Hepatocyte (in vitro differentiated cells): Measurements from ENCODE around the gene CCL2. TPM values are rescaled to one million over a fixed set of nuclear protein-coding genes. Genes with fewer than 3 reads are reported as not detected.

Experiments
- DNase-seq: peaks from one replicate; pipeline ENCODE4 v3.0.0-alpha.2; 2016; ENCODE audit warnings: low spot score
- H2AFZ ChIP-seq: fragments of 200-600 bp; sonication (generic); 2 replicates; pipeline ENCODE4 v1.6.0; 2016; ENCODE audit warnings: antibody characterized with exemption, mild to moderate bottlenecking
- H3K27ac ChIP-seq: fragments of 200-600 bp; sonication (generic); 2 replicates; pipeline ENCODE4 v1.5.1; 2016; ENCODE audit warnings: mild to moderate bottlenecking
- H3K27me3 ChIP-seq: fragments of 200-600 bp; sonication (generic); 2 replicates; pipeline ENCODE4 v1.6.1; 2016
- H3K36me3 ChIP-seq: fragments of 200-600 bp; sonication (generic); replicated peaks from 2 replicates; pipeline ENCODE4 v1.5.1; 2016; ENCODE audit warnings: low read depth; ENCODE audit not compliant: insufficient read depth
- H3K4me1 ChIP-seq: fragments of 200-600 bp; sonication (generic); 2 replicates; pipeline ENCODE4 v1.5.1; 2016; ENCODE audit warnings: mild to moderate bottlenecking, moderate library complexity; ENCODE audit not compliant: insufficient read depth
- H3K4me2 ChIP-seq: fragments of 200-600 bp; sonication (generic); 2 replicates; pipeline ENCODE4 v1.6.0; 2016
- H3K4me3 ChIP-seq: fragments of 200-600 bp; sonication (generic); 2 replicates; pipeline ENCODE4 v1.5.1; 2016; ENCODE audit warnings: mild to moderate bottlenecking
- H3K79me2 ChIP-seq: fragments of 200-600 bp; sonication (generic); 2 replicates; pipeline ENCODE4 v1.6.0; 2017; ENCODE audit warnings: mild to moderate bottlenecking
- H3K9me2 ChIP-seq: fragments of 200-600 bp; sonication (generic); replicated peaks from 2 replicates; pipeline ENCODE4 v1.6.0; 2017; ENCODE audit warnings: mild to moderate bottlenecking; ENCODE audit not compliant: insufficient read depth
- H3K9me3 ChIP-seq: fragments of 200-600 bp; sonication (generic); 2 replicates; pipeline ENCODE4 v1.5.1; 2016; ENCODE audit warnings: low read depth, mild to moderate bottlenecking
- H4K20me1 ChIP-seq: fragments of 200-600 bp; sonication (generic); 2 replicates; pipeline ENCODE4 v1.6.0; 2016; ENCODE audit warnings: mild to moderate bottlenecking; ENCODE audit not compliant: insufficient read depth, poor library complexity, severe bottlenecking
- EZH2 ChIP-seq: fragments of 200-600 bp; sonication (generic); IDR thresholded peaks from 2 replicates; pipeline ENCODE4 v1.6.1; 2016; ENCODE audit warnings: antibody characterized with exemption, mild to moderate bottlenecking, borderline replicate concordance
- EZH2phosphoT487 ChIP-seq: fragments of 200-600 bp; sonication (generic); IDR thresholded peaks from one replicate; pipeline ENCODE4 v1.6.1; 2018; ENCODE audit warnings: antibody characterized with exemption, mild to moderate bottlenecking, low read depth, moderate library complexity; ENCODE audit not compliant: unreplicated experiment, severe bottlenecking
- WGBS: methylation state at CpG from one replicate; pipeline ENCODE4 v1.1.6; 2016; ENCODE audit warnings: low lambda C conversion rate; ENCODE audit errors: missing lambda C conversion rate; 5-methylcytosine and 5-hydroxymethylcytosine counted together
- polyA plus RNA-seq: library from polyadenylated mRNA; unstranded; fragments of >200 nt; fragmentation: Nextera tagmentation; extraction: Ambion mirVana; gene quantifications from 2 replicates; pipeline ENCODE4 v1.2.1, GENCODE V29; 2016
- total RNA-seq: library from RNA; depleted of rRNA; stranded (reverse); fragments of >200 nt; gene quantifications from 2 replicates; pipeline ENCODE4 v1.2.3, GENCODE V29; 2014
- TF ChIP-seq, protein P1 (sequence below): fragments of 200-600 bp; sonication (generic); IDR thresholded peaks from 2 replicates; pipeline ENCODE4 v1.5.1; 2016; ENCODE audit warnings: antibody characterized with exemption, mild to moderate bottlenecking; ENCODE audit not compliant: poor library complexity

CCL2 gene
- total and polyA plus RNA-seq, 2 experiments from 2014 or later, result 27.4 to 54.0 TPM

DNA sequence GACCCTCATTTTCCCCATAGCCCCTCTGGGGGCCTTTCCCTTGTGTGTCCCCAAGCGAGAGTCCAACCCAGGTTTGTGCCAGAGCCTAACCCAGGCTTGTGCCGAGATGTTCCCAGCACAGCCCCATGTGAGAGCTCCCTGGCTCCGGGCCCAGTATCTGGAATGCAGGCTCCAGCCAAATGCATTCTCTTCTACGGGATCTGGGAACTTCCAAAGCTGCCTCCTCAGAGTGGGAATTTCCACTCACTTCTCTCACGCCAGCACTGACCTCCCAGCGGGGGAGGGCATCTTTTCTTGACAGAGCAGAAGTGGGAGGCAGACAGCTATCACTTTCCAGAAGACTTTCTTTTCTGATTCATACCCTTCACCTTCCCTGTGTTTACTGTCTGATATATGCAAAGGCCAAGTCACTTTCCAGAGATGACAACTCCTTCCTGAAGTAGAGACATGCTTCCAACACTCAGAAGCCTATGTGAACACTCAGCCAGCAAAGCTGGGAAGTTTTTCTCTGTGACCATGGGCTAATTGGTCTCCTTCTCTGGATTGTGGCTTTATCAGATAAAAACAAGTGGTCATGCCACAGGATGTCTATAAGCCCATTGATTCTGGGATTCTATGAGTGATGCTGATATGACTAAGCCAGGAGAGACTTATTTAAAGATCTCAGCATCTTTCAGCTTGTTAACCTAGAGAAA lies 2.5 kb upstream of the CCL2 start:
- no peaks in the 10 kb centered on the region for H3K9me2 ChIP-seq
- H3K4me2 ChIP-seq, result peak overlapping the region; percentile 46
- H3K9me3 ChIP-seq, result no peaks in the 10 kb centered on the region
- DNase-seq, result peak; percentile 84
- H3K27me3 ChIP-seq, result no peaks in the 10 kb centered on the region
- TF ChIP-seq EZH2phosphoT487 (no peak), EZH2 (no peak)
- TF ChIP-seq, protein P1, sequence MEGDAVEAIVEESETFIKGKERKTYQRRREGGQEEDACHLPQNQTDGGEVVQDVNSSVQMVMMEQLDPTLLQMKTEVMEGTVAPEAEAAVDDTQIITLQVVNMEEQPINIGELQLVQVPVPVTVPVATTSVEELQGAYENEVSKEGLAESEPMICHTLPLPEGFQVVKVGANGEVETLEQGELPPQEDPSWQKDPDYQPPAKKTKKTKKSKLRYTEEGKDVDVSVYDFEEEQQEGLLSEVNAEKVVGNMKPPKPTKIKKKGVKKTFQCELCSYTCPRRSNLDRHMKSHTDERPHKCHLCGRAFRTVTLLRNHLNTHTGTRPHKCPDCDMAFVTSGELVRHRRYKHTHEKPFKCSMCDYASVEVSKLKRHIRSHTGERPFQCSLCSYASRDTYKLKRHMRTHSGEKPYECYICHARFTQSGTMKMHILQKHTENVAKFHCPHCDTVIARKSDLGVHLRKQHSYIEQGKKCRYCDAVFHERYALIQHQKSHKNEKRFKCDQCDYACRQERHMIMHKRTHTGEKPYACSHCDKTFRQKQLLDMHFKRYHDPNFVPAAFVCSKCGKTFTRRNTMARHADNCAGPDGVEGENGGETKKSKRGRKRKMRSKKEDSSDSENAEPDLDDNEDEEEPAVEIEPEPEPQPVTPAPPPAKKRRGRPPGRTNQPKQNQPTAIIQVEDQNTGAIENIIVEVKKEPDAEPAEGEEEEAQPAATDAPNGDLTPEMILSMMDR, result no peak
- no peak overlapping the region for H3K4me3 ChIP-seq
- H3K4me1 ChIP-seq, result peaks cover 58% of the 10 kb centered on the region
- WGBS, result 31% methylated on average over 6 of the region's 6 CpGs
- no peak overlapping the region for H2AFZ ChIP-seq
- H3K79me2 ChIP-seq, result no peaks in the 10 kb centered on the region
- H4K20me1 ChIP-seq, result no peaks in the 10 kb centered on the region
- H3K36me3 ChIP-seq, result no peaks in the 10 kb centered on the region
- peak overlapping the region; percentile 88 for H3K27ac ChIP-seq

DNA sequence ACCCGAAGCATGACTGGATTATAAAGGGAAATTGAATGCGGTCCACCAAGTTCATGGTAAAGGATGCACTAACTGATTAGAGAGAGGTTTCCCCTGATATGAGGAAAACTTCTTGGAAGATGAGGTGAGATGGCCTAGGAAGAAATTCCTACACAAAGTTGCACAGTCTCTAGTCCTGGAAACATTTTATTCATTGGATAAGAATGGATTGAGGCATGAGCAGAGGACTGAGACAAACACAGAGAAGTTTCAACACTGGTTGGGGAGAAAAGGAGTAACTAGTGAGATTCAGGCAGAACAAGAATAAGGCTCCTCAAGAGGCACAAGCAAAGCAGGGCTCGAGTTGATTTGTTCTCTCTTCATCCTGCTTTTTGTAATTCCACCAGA lies 2.0 kb upstream of the CCL2 start:
- no peak for TF ChIP-seq EZH2
- H3K27me3 ChIP-seq, result no peaks in the 10 kb centered on the region
- H3K4me3 ChIP-seq, result no peak overlapping the region
- H3K79me2 ChIP-seq, result no peaks in the 10 kb centered on the region
- DNase-seq, result no peak
- H3K27ac ChIP-seq, result peak overlapping the region; percentile 88
- H3K9me3 ChIP-seq, result no peaks in the 10 kb centered on the region
- H3K4me1 ChIP-seq, result peaks cover 57% of the 10 kb centered on the region
- H4K20me1 ChIP-seq, result no peaks in the 10 kb centered on the region
- no peaks in the 10 kb centered on the region for H3K9me2 ChIP-seq
- peak overlapping the region; percentile 18 for H3K4me2 ChIP-seq
- no peak overlapping the region for H2AFZ ChIP-seq
- 71% methylated on average over 3 of the region's 3 CpGs for WGBS
- no peaks in the 10 kb centered on the region for H3K36me3 ChIP-seq

DNA sequence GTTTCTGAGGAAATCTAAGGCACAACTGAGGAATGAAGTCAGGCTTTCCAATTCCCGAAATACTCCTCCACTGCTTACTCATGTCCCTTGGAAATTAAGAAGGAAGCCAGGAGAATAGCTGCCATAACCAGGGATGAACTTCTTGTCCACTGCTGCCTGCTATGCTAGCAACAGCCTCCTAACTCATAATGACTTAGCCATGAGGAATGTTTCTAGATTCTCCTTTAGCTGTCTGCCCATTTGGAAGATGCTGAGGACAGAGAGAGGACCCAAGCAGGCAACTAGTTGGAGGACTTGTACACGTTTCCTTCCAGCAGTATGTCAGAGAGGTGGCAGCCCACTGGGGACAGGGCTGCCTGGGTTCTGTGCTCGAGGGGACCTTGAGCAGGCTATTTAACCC lies 939 bp upstream of the CCL2 start:
- H3K9me2 ChIP-seq, result no peaks in the 10 kb centered on the region
- H3K79me2 ChIP-seq, result no peaks in the 10 kb centered on the region
- no peak for DNase-seq
- TF ChIP-seq, protein P1, result no peak
- TF ChIP-seq EZH2phosphoT487, result no peak
- TF ChIP-seq EZH2, result no peak
- no peaks in the 10 kb centered on the region for H3K36me3 ChIP-seq
- H2AFZ ChIP-seq, result no peak overlapping the region
- H3K4me2 ChIP-seq, result peak overlapping the region; percentile 79
- H3K9me3 ChIP-seq, result no peaks in the 10 kb centered on the region
- peak overlapping the region; percentile 88 for H3K27ac ChIP-seq
- no peaks in the 10 kb centered on the region for H3K27me3 ChIP-seq
- H3K4me3 ChIP-seq, result no peak overlapping the region
- H3K4me1 ChIP-seq, result peaks cover 47% of the 10 kb centered on the region
- H4K20me1 ChIP-seq, result no peaks in the 10 kb centered on the region
- WGBS, result 63% methylated on average over 3 of the region's 3 CpGs

DNA sequence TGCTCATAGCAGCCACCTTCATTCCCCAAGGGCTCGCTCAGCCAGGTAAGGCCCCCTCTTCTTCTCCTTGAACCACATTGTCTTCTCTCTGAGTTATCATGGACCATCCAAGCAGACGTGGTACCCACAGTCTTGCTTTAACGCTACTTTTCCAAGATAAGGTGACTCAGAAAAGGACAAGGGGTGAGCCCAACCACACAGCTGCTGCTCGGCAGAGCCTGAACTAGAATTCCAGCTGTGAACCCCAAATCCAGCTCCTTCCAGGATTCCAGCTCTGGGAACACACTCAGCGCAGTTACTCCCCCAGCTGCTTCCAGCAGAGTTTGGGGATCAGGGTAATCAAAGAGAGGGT lies 272 bp downstream of the CCL2 start:
- TF ChIP-seq EZH2 (no peak), EZH2phosphoT487 (no peak)
- TF ChIP-seq, protein P1, result no peak
- H3K4me1 ChIP-seq, result peaks cover 36% of the 10 kb centered on the region

More for the DNA sequence above, 272 bp downstream of the CCL2 start:
- Histone ChIP-seq H3K9me2 (no peaks in the 10 kb centered on the region), H3K27ac (peak overlapping the region; percentile 88), H3K4me3 (peak overlapping the region; percentile 28), H3K27me3 (no peaks in the 10 kb centered on the region), H3K9me3 (no peaks in the 10 kb centered on the region), H3K79me2 (no peaks in the 10 kb centered on the region), H2AFZ (peak overlapping the region; percentile 51), H3K4me2 (peak overlapping the region; percentile 79), H4K20me1 (no peaks in the 10 kb centered on the region), H3K36me3 (no peaks in the 10 kb centered on the region)
- DNase-seq, result no peak
- 26% methylated on average over 5 of the region's 5 CpGs for WGBS
